Mesenchymal stem cell (in vitro differentiated cells and primary cell): ENCODE results near the gene STX17.

Source experiments
- DNase-seq: peaks from one replicate; pipeline ENCODE4 v3.0.0-alpha.2; 2013
- H2AFZ ChIP-seq: one replicate; pipeline ENCODE4 v1.6.1; 2013; ENCODE audit warnings: low read depth, mild to moderate bottlenecking, control low read depth, inconsistent platforms, low read length, moderate library complexity
- H2AK5ac ChIP-seq: 2 replicates; pipeline ENCODE4 v1.6.1; 2013; ENCODE audit warnings: low read length, moderate library complexity, mild to moderate bottlenecking, inconsistent platforms; ENCODE audit not compliant: severe bottlenecking
- H2BK120ac ChIP-seq: one replicate; pipeline ENCODE4 v1.6.1; 2013; ENCODE audit warnings: low read depth, mild to moderate bottlenecking, inconsistent platforms, low read length, moderate library complexity
- H2BK12ac ChIP-seq, 2 experiments: one replicate each; pipeline ENCODE4 v1.6.1; 2013; ENCODE audit warnings: inconsistent platforms in 2 of 2, low read length in 2 of 2, mild to moderate bottlenecking in 2 of 2, moderate library complexity in 2 of 2, control low read depth in 1 of 2
- H2BK15ac ChIP-seq: one replicate; pipeline ENCODE4 v1.6.1; 2013; ENCODE audit warnings: mild to moderate bottlenecking, low read depth, inconsistent platforms; ENCODE audit not compliant: poor library complexity, severe bottlenecking
- H2BK5ac ChIP-seq: 2 replicates; pipeline ENCODE4 v1.6.1; 2013; ENCODE audit warnings: low read depth, mild to moderate bottlenecking, low read length, control low read depth, inconsistent platforms; ENCODE audit not compliant: poor library complexity, severe bottlenecking
- H3K14ac ChIP-seq, 2 experiments: one replicate each; pipeline ENCODE4 v1.6.1; 2013; ENCODE audit warnings: inconsistent platforms in 2 of 2, low read length in 2 of 2, control low read depth in 1 of 2, mild to moderate bottlenecking in 1 of 2, moderate library complexity in 1 of 2
- H3K18ac ChIP-seq, 2 experiments: one replicate each; pipeline ENCODE4 v1.6.1; 2013; ENCODE audit warnings: inconsistent platforms in 2 of 2, low read length in 2 of 2, control low read depth in 1 of 2, low read depth in 1 of 2, mild to moderate bottlenecking in 1 of 2
- H3K23ac ChIP-seq, 2 experiments: one replicate each; pipeline ENCODE4 v1.6.1; 2013; ENCODE audit warnings: inconsistent platforms in 2 of 2, low read length in 2 of 2, mild to moderate bottlenecking in 2 of 2, moderate library complexity in 2 of 2, control low read depth in 1 of 2
- H3K27ac ChIP-seq: 2 replicates; pipeline ENCODE4 v1.5.1; 2013; ENCODE audit warnings: mild to moderate bottlenecking, moderate library complexity, low read length, control low read depth, inconsistent platforms; ENCODE audit not compliant: poor library complexity, severe bottlenecking
- H3K27me3 ChIP-seq, 2 experiments: 2 replicates each; pipeline versions ENCODE4 v1.6.1 to v1.7.0; 2013; ENCODE audit warnings: low read length in 2 of 2, mild to moderate bottlenecking in 2 of 2, moderate library complexity in 2 of 2, control low read depth in 1 of 2, inconsistent platforms in 1 of 2; ENCODE audit not compliant: control insufficient read depth in 1 of 2, insufficient read depth in 1 of 2
- H3K36me3 ChIP-seq, 2 experiments: 2 replicates each; pipeline versions ENCODE4 v1.6.1 to v1.7.0; 2013; ENCODE audit warnings: low read length in 2 of 2, control low read depth in 1 of 2, inconsistent platforms in 1 of 2, low read depth in 1 of 2, mild to moderate bottlenecking in 1 of 2; ENCODE audit not compliant: insufficient read depth in 2 of 2, control insufficient read depth in 1 of 2
- H3K4ac ChIP-seq, 2 experiments: one replicate each; pipeline ENCODE4 v1.6.1; 2013; ENCODE audit warnings: inconsistent platforms in 2 of 2, low read length in 2 of 2, mild to moderate bottlenecking in 2 of 2, moderate library complexity in 2 of 2, control low read depth in 1 of 2, low read depth in 1 of 2
- H3K4me1 ChIP-seq: 2 replicates; pipeline ENCODE4 v1.6.1; 2013; ENCODE audit warnings: low read depth, low read length, control low read depth; ENCODE audit not compliant: control insufficient read depth, insufficient read depth
- H3K4me2 ChIP-seq: 2 replicates; pipeline ENCODE4 v1.6.1; 2013; ENCODE audit warnings: low read length, mild to moderate bottlenecking, inconsistent platforms; ENCODE audit not compliant: poor library complexity, severe bottlenecking
- H3K4me3 ChIP-seq, 2 experiments: 2 replicates each; pipeline versions ENCODE4 v1.5.1 to v1.7.0; 2013; ENCODE audit warnings: low read length in 2 of 2, mild to moderate bottlenecking in 2 of 2, control low read depth in 1 of 2, low read depth in 1 of 2; ENCODE audit not compliant: insufficient read depth in 1 of 2
- H3K79me1 ChIP-seq: replicated peaks from 2 replicates; pipeline ENCODE4 v1.6.1; 2013; ENCODE audit warnings: mild to moderate bottlenecking, control low read depth, low read length, inconsistent platforms; ENCODE audit not compliant: poor library complexity, severe bottlenecking
- H3K9ac ChIP-seq: 2 replicates; pipeline ENCODE4 v1.7.0; 2013; ENCODE audit warnings: mild to moderate bottlenecking, low read length, moderate library complexity
- H3K9me3 ChIP-seq: 2 replicates; pipeline ENCODE4 v1.7.0; 2013; ENCODE audit warnings: mild to moderate bottlenecking, low read length; ENCODE audit not compliant: control insufficient read depth
- H4K8ac ChIP-seq: one replicate; pipeline ENCODE4 v1.6.1; 2013; ENCODE audit warnings: inconsistent platforms, mild to moderate bottlenecking, low read length, moderate library complexity
- H4K91ac ChIP-seq: one replicate; pipeline ENCODE4 v1.6.1; 2013; ENCODE audit warnings: mild to moderate bottlenecking, low read length, inconsistent platforms
- WGBS: methylation state at CpG from one replicate; pipeline ENCODE4 v1.1.7; 2013; ENCODE audit warnings: mixed read lengths; 5-methylcytosine and 5-hydroxymethylcytosine counted together

The STX17 gene

DNA sequence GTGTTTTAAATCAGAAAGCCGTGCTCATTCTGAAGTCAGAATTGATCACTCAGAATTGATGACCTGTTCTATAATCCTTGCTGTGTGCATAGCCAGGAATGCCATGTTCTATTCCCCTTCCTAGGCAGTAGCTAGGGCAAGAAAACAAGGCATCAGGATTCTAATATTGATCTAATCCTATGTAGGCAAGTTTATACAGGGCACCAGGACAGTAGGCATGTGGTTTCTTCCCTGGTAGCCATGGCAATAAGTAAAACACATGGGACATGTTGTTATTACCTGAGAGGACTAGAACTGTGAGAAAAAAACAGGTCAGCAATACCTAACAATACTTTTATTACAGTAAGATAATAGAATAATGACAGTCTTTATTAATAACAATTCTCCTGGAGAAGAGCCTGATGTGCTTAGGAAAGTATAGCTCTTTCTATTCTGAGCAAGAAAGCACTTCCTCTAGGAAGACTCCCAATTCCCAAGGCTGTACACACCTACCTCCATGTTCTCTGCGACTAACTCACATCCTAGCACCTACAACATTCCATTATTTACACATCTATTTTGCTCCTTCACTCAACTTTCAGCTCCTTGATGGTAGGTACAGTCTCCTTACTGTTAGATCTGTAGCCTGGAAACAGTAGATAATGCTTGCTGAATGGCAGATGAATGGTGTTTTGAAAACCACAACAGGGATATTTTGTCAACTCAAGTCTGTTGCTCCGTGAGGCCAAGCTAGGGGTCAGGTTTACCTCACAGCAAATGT lies 70.8 kb downstream of the STX17 start:
- H3K4me2 ChIP-seq, result no peak overlapping the region
- no peak overlapping the region for H3K18ac ChIP-seq
- H4K8ac ChIP-seq, result no peak overlapping the region
- no peak overlapping the region for H3K4me3 ChIP-seq
- no peaks in the 10 kb centered on the region for H3K79me1 ChIP-seq
- no peak overlapping the region for H2BK5ac ChIP-seq
- no peak for DNase-seq
- H3K27me3 ChIP-seq, result no peaks in the 10 kb centered on the region
- H2AFZ ChIP-seq, result no peak overlapping the region
- no peak overlapping the region for H3K4ac ChIP-seq
- H2BK15ac ChIP-seq, result no peak overlapping the region
- no peaks in the 10 kb centered on the region for H3K4me1 ChIP-seq
- no peaks in the 10 kb centered on the region for H3K9me3 ChIP-seq
- H2BK12ac ChIP-seq, result no peak overlapping the region
- WGBS, result 98% methylated on average over 3 of the region's 3 CpGs
- H2BK120ac ChIP-seq, result no peak overlapping the region
- H3K36me3 ChIP-seq, result peaks cover 0 to 40% of the 10 kb centered on the region in 2 experiments
- H3K27ac ChIP-seq, result no peak overlapping the region
- H3K14ac ChIP-seq, result no peak overlapping the region
- no peak overlapping the region for H3K9ac ChIP-seq
- no peak overlapping the region for H2AK5ac ChIP-seq
- no peak overlapping the region for H3K23ac ChIP-seq
- no peak overlapping the region for H4K91ac ChIP-seq

DNA sequence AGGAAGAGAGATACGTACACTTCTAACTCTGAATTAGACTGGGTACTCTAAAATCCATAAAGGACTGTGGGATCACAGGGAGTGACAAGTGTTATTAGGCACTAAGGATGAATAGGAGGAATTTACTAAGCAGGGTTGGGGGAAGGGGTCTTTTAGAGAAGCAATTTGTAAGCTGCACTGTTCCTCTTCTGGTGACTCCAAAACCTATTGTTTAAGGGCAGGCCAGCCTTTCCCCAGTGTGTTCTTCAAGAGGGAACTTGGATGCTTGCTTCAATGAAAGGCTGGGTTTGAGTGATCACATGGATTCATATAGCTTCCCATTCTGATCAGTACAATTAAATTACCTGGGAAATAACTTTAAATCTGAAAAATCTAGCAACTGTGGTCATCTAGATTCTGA lies 71.8 kb downstream of the STX17 start:
- Histone ChIP-seq H3K79me1 (peaks cover 2% of the 10 kb centered on the region), H3K9ac (no peak overlapping the region), H3K14ac (no peak overlapping the region), H3K4me3 (no peak overlapping the region), H2AK5ac (no peak overlapping the region), H4K8ac (no peak overlapping the region), H3K4ac (no peak overlapping the region), H2BK120ac (no peak overlapping the region), H3K27ac (no peak overlapping the region), H2AFZ (no peak overlapping the region), H3K18ac (no peak overlapping the region), H2BK12ac (no peak overlapping the region), H3K4me2 (no peak overlapping the region), H3K27me3 (no peaks in the 10 kb centered on the region), H4K91ac (no peak overlapping the region), H2BK5ac (no peak overlapping the region), H3K23ac (no peak overlapping the region), H3K4me1 (no peaks in the 10 kb centered on the region), H2BK15ac (no peak overlapping the region), H3K36me3 (peaks cover 0 to 48% of the 10 kb centered on the region in 2 experiments), H3K9me3 (no peaks in the 10 kb centered on the region)
- WGBS, result 100% methylated on average over 1 of the region's 1 CpG
- DNase-seq, result no peak

DNA sequence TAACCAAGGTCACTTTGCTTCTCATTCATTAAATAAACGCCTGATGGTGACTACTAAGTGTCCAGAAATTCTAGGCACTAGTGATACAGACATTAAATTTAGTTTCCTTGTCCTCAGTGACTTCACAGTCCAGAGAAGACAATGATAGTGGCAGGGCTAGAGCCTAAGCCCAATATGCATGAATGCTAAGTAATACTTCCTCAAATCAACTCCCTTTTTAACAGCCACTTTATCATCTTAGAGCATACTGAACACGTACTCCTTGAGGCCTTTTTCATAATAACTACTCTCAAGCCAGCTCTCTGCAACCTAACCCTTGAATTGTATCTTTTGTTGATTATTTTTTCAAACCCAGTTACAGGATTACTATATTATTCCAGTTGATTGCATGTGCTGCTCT lies 74.1 kb downstream of the STX17 start:
- Histone ChIP-seq H4K8ac (no peak overlapping the region), H4K91ac (no peak overlapping the region), H3K27ac (no peak overlapping the region), H3K9me3 (no peaks in the 10 kb centered on the region), H3K4me1 (no peaks in the 10 kb centered on the region), H3K23ac (no peak overlapping the region), H3K14ac (no peak overlapping the region), H3K36me3 (peaks cover 0 to 44% of the 10 kb centered on the region in 2 experiments), H2BK12ac (no peak overlapping the region), H2AK5ac (no peak overlapping the region), H3K4ac (no peak overlapping the region), H3K4me3 (no peak overlapping the region), H3K9ac (no peak overlapping the region), H3K27me3 (no peaks in the 10 kb centered on the region), H2BK15ac (no peak overlapping the region), H2BK120ac (no peak overlapping the region), H3K79me1 (peaks cover 2% of the 10 kb centered on the region), H3K4me2 (no peak overlapping the region), H2BK5ac (no peak overlapping the region), H2AFZ (no peak overlapping the region), H3K18ac (no peak overlapping the region)
- WGBS, result 92% methylated on average over 2 of the region's 2 CpGs
- DNase-seq, result no peak

DNA sequence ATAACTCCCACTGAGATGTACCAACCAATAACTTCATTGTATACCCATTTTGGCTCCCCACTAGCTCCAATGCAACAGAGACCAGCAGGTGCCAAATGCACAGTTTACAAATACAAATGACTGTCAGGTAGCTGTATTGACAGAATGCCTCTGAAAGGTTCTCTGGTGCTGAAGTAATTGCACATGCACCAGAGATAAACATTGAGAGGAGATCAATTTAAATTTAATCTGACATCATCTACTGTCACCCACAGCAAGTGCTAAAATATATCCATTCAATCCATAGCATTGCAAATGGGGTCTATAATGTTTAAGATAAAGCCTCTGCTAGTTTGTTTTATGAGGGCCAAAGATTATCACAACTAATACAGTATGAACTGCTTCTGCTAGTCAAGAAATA lies 80.2 kb downstream of the STX17 start:
- Histone ChIP-seq H2BK120ac (no peak overlapping the region), H3K27me3 (no peaks in the 10 kb centered on the region), H3K9ac (no peak overlapping the region), H3K36me3 (peaks cover 7 to 36% of the 10 kb centered on the region in 2 experiments), H2AFZ (no peak overlapping the region), H3K4me3 (no peak overlapping the region), H3K4me1 (no peaks in the 10 kb centered on the region), H3K4ac (no peak overlapping the region), H2AK5ac (no peak overlapping the region), H4K91ac (no peak overlapping the region), H2BK5ac (no peak overlapping the region), H3K14ac (no peak overlapping the region), H2BK15ac (no peak overlapping the region), H3K79me1 (peaks cover 12% of the 10 kb centered on the region), H3K23ac (no peak overlapping the region), H3K9me3 (peaks cover 8% of the 10 kb centered on the region), H3K4me2 (no peak overlapping the region), H3K18ac (no peak overlapping the region), H3K27ac (no peak overlapping the region), H2BK12ac (no peak overlapping the region), H4K8ac (no peak overlapping the region)
- DNase-seq, result no peak
